Measurements from ENCODE around the gene CTIF.

CTIF gene

GRCh38 chr18:48575658-48576456 lies 37.0 kb downstream of the CTIF start:
- no peak overlapping the region for H3K27ac ChIP-seq
- TF ChIP-seq ZFX (IDR thresholded peaks at IDR 0.05; ENCODE audit: borderline replicate concordance): no peak
- no peak for TF ChIP-seq CTCF (IDR thresholded peaks at IDR 0.05)

- TF ChIP-seq CTCF (IDR thresholded peaks at IDR 0.05) (no peak), ZFX (IDR thresholded peaks at IDR 0.05; ENCODE audit: borderline replicate concordance) (no peak)
- no peak overlapping the region for H3K27ac ChIP-seq
Observed at GRCh38 chr18:48576457-48576771, 37.6 kb downstream of the CTIF start.

GRCh38 chr18:48577478-48578190 lies 38.8 kb downstream of the CTIF start:
- TF ChIP-seq ZFX (IDR thresholded peaks at IDR 0.05; ENCODE audit: borderline replicate concordance) (no peak), CTCF (IDR thresholded peaks at IDR 0.05) (no peak)

GRCh38 chr18:48578289-48578688 lies 39.5 kb downstream of the CTIF start:
- no peak for TF ChIP-seq CTCF (IDR thresholded peaks at IDR 0.05)
- no peak for TF ChIP-seq ZFX (IDR thresholded peaks at IDR 0.05; ENCODE audit: borderline replicate concordance)
- no peak overlapping the region for H3K27ac ChIP-seq

More at GRCh38 chr18:48577478-48578190, 38.8 kb downstream of the CTIF start:
- H3K27ac ChIP-seq: no peak overlapping the region

- TF ChIP-seq ZFX (IDR thresholded peaks at IDR 0.05; ENCODE audit: borderline replicate concordance) (no peak), CTCF (IDR thresholded peaks at IDR 0.05) (no peak)
- H3K27ac ChIP-seq: no peak overlapping the region
Observed at GRCh38 chr18:48580066-48580465, 41.2 kb downstream of the CTIF start.

GRCh38 chr18:48580782-48581181 lies 42.0 kb downstream of the CTIF start:
- no peak for TF ChIP-seq ZFX (IDR thresholded peaks at IDR 0.05; ENCODE audit: borderline replicate concordance)
- no peak for TF ChIP-seq CTCF (IDR thresholded peaks at IDR 0.05)
- no peak overlapping the region for H3K27ac ChIP-seq

GRCh38 chr18:48581206-48581605 lies 42.4 kb downstream of the CTIF start:
- H3K27ac ChIP-seq: no peak overlapping the region
- TF ChIP-seq ZFX (IDR thresholded peaks at IDR 0.05; ENCODE audit: borderline replicate concordance): no peak

All from 22Rv1 (cell line).